ENCODE results near the gene SPINT1.

DNA sequence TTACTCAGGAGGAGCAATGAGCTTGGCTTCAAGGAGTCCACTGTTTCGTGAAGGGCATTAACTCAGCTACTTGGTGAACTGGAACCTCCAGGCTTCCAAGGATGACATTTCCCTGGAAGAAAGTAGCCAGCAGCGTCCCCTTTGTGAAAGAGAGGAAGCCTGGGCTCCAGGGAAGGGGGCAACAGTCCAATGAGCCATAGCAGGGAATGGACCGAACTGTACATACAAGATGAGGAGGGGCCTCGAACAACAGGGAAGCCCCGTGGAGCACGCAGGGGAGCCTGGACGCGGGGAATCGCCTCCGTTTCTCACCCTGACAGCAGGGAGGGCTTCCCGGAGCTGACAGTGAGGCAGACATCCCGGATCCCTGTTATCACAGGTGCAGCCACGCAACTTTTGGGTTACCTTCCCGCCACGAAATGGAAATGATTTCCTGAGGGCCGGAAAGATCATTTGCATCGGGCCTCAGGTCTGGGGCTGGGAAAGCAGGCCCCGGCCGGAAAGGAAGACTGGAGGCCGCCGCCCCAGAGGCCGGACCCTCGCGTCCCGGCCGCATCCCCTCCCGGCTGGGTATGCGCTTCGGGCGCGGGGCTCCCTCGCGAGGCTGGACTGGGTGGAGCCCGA is 475 bp upstream of the SPINT1 start:
- TF ChIP-seq FOXA1 (IDR thresholded peaks at IDR 0.05) (no peak), TARDBP (IDR thresholded peaks at IDR 0.05) (no peak), LEF1 (IDR thresholded peaks at IDR 0.05; ENCODE audit: borderline replicate concordance) (no peak), SUZ12 (IDR thresholded peaks at IDR 0.05) (no peak), FOXM1 (IDR thresholded peaks at IDR 0.05; ENCODE audit: borderline replicate concordance) (no peak), ELF4 (IDR thresholded peaks at IDR 0.05) (no peak)

Data from HEK293T (cell line).